ENCODE measurements around the gene BPTF.
"Not testable (repeated sequence)": the region's sequence is repeated elsewhere in the genome, so short reads cannot be mapped to it uniquely, and the experiment has no call there.

Gene BPTF

DNA sequence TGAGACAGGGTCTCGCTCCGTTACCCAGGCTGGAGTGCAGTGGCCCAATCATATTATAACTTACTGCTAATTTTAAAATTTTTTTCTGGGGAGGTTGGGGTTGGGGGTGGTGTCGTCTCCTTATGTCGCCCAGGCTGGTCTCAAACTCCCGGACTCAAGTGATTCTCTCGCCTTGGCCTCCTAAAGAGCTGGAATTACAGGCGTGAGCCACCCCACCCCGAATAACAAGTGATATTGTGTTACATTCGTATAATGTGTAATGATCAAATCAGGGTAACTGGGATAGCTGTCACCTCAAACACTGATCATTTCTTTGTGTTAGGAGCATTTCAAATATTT is 194.0 kb downstream of the BPTF start:
- no peak for DNase-seq

DNA sequence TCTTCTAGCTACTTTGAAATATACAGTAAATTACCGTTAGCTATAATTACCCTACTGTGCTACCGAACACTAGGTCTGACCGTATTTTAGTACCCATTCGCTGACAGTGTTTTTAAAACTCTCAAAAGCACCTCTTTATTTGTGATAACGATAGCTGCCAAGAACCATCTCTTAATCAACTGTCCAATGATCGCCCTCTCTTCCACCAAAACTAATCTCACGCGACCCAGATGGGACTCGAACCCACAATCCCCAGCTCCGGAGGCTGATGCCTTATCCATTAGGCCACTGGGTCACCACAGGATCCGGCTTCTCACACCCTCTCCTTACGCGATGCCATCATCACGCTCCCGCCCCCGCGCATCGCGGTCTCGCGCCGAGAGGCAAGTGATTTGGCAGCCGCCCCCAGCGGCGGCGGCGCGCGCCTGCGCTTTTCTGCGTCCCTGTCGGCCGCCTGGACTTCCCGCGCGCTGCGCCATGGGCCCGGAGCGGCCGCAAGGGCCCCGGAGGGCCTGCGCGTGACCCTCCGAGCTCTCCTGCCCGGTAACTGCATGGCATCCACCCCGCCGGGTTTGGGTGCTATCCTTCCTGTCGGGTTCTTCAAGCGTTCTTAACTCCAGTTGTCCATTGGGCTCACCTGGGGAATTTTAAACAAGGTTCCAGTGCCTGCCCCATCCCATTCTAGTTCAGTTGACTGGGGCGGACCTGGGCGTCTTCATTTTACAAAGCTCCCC is 194.5 kb downstream of the BPTF start:
- DNase-seq = peak; percentile 89

- DNase-seq = peak; percentile 19
These were observed 195.1 kb downstream of the BPTF start for GRCh38 chr17:68020409-68020756.

- DNase-seq = not testable (repeated sequence)
These were observed 195.5 kb downstream of the BPTF start for GRCh38 chr17:68020791-68021190.

- no peak for DNase-seq
These were observed 196.7 kb downstream of the BPTF start for GRCh38 chr17:68021963-68022362.

GRCh38 chr17:68022547-68022946 is 197.2 kb downstream of the BPTF start:
- not testable (repeated sequence) for DNase-seq

- no peak for DNase-seq
These were observed 204.4 kb downstream of the BPTF start for GRCh38 chr17:68029512-68030215.

Data from HCEC 1CT (cell line).